Endothelial cell of umbilical vein (primary cell): ENCODE data around the gene TMEM109. TPM values are rescaled to one million over a fixed set of nuclear protein-coding genes. Genes with fewer than 3 reads are reported as not detected.

Experiments
- BruUV-seq: library from RNA; stranded (reverse); fragments of 400-500 nt; replicated peaks from 2 replicates; lab custom pipeline; 2021; lab: Mats Ljungman, UMichigan
- CTCF ChIA-PET: fragments of 300-600, 350-600 bp; sonication (Branson Sonifier 250); formaldehyde crosslinking; loops from one replicate; lab custom pipeline; 2021; ENCODE audit warnings: antibody characterized with exemption, inconsistent platforms; lab: Charles Lee
- POLR2A ChIA-PET: fragments of 300-600, 350-600 bp; sonication (Branson Sonifier 250); formaldehyde crosslinking; loops from one replicate; lab custom pipeline; 2021; ENCODE audit warnings: antibody characterized with exemption, inconsistent platforms; lab: Charles Lee
- DNase-seq: peaks from one replicate; pipeline ENCODE4 v3.0.0-alpha.2; 2011; ENCODE audit warnings: low read depth, low spot score
- FAIRE-seq: peaks from 2 replicates; lab custom pipeline; 2011; peaks lifted over from hg19 to GRCh38; lab: Jason Lieb, UNC
- H2AFZ ChIP-seq: 2 replicates; pipeline ENCODE4 v1.6.0; 2012; ENCODE audit warnings: low read depth, low read length, control low read depth, inconsistent platforms
- H3K27ac ChIP-seq: 2 replicates; pipeline ENCODE4 v1.5.1; 2011; ENCODE audit warnings: low read depth, mild to moderate bottlenecking, control low read depth, low read length, moderate library complexity; ENCODE audit not compliant: insufficient read depth
- H3K27me3 ChIP-seq, 2 experiments: 2 replicates each; pipeline versions ENCODE4 v1.6.0 to v1.6.1; 2011; ENCODE audit warnings: low read length in 2 of 2, mixed read lengths in 1 of 2; ENCODE audit not compliant: control insufficient read depth in 2 of 2, insufficient read depth in 2 of 2
- H3K36me3 ChIP-seq, 2 experiments: 2 replicates in 1 of 2; 3 replicates in 1 of 2; pipeline ENCODE4 v1.5.1; 2011; ENCODE audit warnings: low read length in 2 of 2, mild to moderate bottlenecking in 1 of 2, moderate library complexity in 1 of 2; ENCODE audit not compliant: control insufficient read depth in 2 of 2, insufficient read depth in 2 of 2; ENCODE audit errors: extremely low read depth in 1 of 2
- H3K4me1 ChIP-seq: 3 replicates; pipeline ENCODE4 v1.5.1; 2011; ENCODE audit warnings: mild to moderate bottlenecking, low read length; ENCODE audit not compliant: control insufficient read depth, insufficient read depth; ENCODE audit errors: extremely low read depth
- H3K4me2 ChIP-seq: 2 replicates; pipeline ENCODE4 v1.6.1; 2011; ENCODE audit warnings: low read length, control low read depth, mixed read lengths; ENCODE audit not compliant: insufficient read depth
- H3K4me3 ChIP-seq, 3 experiments: fragments of 200-600 bp in 1 of 3; sonication (generic), shearing (Covaris generic) in 1 of 3; replicated peaks in 1 of 3; 2 replicates each; pipeline ENCODE4 v1.5.1; 2011 to 2016; ENCODE audit warnings: control low read depth in 3 of 3, low read length in 3 of 3, mild to moderate bottlenecking in 2 of 3, inconsistent platforms in 1 of 3, low read depth in 1 of 3, moderate library complexity in 1 of 3; ENCODE audit not compliant: insufficient read depth in 1 of 3
- H3K79me2 ChIP-seq: 2 replicates; pipeline ENCODE4 v1.6.0; 2012; ENCODE audit warnings: low read length, inconsistent platforms; ENCODE audit not compliant: control insufficient read depth, insufficient read depth
- H3K9ac ChIP-seq: replicated peaks from 2 replicates; pipeline ENCODE3; 2011; ENCODE audit warnings: low read length, control low read depth; ENCODE audit not compliant: insufficient read depth; ENCODE audit errors: extremely low read depth
- H3K9me1 ChIP-seq: replicated peaks from 3 replicates; pipeline ENCODE4 v1.6.0; 2011; ENCODE audit warnings: mild to moderate bottlenecking, low read length; ENCODE audit not compliant: control insufficient read depth, insufficient read depth; ENCODE audit errors: extremely low read depth
- H3K9me3 ChIP-seq: replicated peaks from 2 replicates; pipeline ENCODE4 v1.5.1; 2012; ENCODE audit warnings: low read length, inconsistent platforms; ENCODE audit not compliant: control insufficient read depth, insufficient read depth
- H4K20me1 ChIP-seq: replicated peaks from 2 replicates; pipeline ENCODE3; 2011; ENCODE audit warnings: mild to moderate bottlenecking, low read length; ENCODE audit not compliant: control insufficient read depth, insufficient read depth; ENCODE audit errors: extremely low read depth
- EZH2 ChIP-seq: IDR thresholded peaks from 2 replicates; pipeline ENCODE4 v1.6.1; 2012; ENCODE audit warnings: borderline replicate concordance, low read depth, mild to moderate bottlenecking, moderate library complexity, low read length, inconsistent platforms; ENCODE audit not compliant: severe bottlenecking
- FOS ChIP-seq: IDR thresholded peaks from 2 replicates; pipeline ENCODE4 v1.6.1; 2011; ENCODE audit warnings: mild to moderate bottlenecking, low read length, moderate library complexity, borderline replicate concordance; ENCODE audit not compliant: insufficient read depth
- GATA2 ChIP-seq: IDR thresholded peaks from 2 replicates; pipeline ENCODE4 v1.7.0; 2011; ENCODE audit warnings: low read depth, mild to moderate bottlenecking, moderate library complexity, mixed read lengths, low read length; ENCODE audit not compliant: insufficient read length, insufficient read depth
- JUN ChIP-seq: IDR thresholded peaks from 2 replicates; pipeline ENCODE4 v1.6.1; 2011; ENCODE audit warnings: borderline replicate concordance, low read depth; ENCODE audit not compliant: insufficient read length, insufficient read depth
- MYC ChIP-seq: IDR thresholded peaks from one replicate; pipeline ENCODE4 v1.6.1; 2011; ENCODE audit warnings: mild to moderate bottlenecking, low read depth, low read length
- POLR2A ChIP-seq: IDR thresholded peaks from 2 replicates; pipeline ENCODE4 v1.6.1; 2012; ENCODE audit warnings: low read depth, mild to moderate bottlenecking, control low read depth, low read length
- POLR2AphosphoS5 ChIP-seq: IDR thresholded peaks from 2 replicates; pipeline ENCODE4 v1.6.1; 2012; ENCODE audit warnings: low read depth, mild to moderate bottlenecking, control low read depth, low read length, moderate library complexity; ENCODE audit not compliant: insufficient read depth
- dilution Hi-C: fragments of 300-500 bp; cut with MboI; formaldehyde crosslinking; loops from one replicate; pipeline ENCODE4 v1.15.0; 2019; ENCODE audit warnings: low sequenced_read_pairs; ENCODE audit not compliant: extremely low pct_ligation_motif_present
- intact Hi-C: fragments of 100-400 bp; cut with micrococcal nuclease; formaldehyde crosslinking; loops from one replicate; pipeline ENCODE4 v1.10.0; 2022
- polyA plus RNA-seq, 4 experiments: library from polyadenylated mRNA; depleted of rRNA in 3 of 4; stranded (reverse) in 3 of 4; unstranded in 1 of 4; fragments of >200 nt; gene quantifications; 2 replicates each; pipeline versions ENCODE4 v1.2.1 to v1.2.3, GENCODE V29; 2011 to 2012; ENCODE audit warnings: missing spikeins in 1 of 4
- total RNA-seq: library from RNA; stranded (reverse); gene quantifications from 2 replicates; pipeline ENCODE4 v1.2.3, GENCODE V29; 2021
- TF ChIP-seq, protein P1 (sequence below), 2 donors: IDR thresholded peaks; 1 replicate in 1 of 2; 2 replicates in 1 of 2; pipeline ENCODE4 v1.5.1; 2011; ENCODE audit warnings: low read length in 2 of 2, mild to moderate bottlenecking in 2 of 2, moderate library complexity in 2 of 2, control low read depth in 1 of 2, inconsistent platforms in 1 of 2, low read depth in 1 of 2; ENCODE audit not compliant: insufficient read depth in 1 of 2; ENCODE audit errors: extremely low read depth in 1 of 2
- TF ChIP-seq, protein P2 (sequence below): IDR thresholded peaks from 2 replicates; pipeline ENCODE4 v1.6.1; 2011; ENCODE audit not compliant: insufficient read depth, insufficient read length

TMEM109 gene
- total and polyA plus RNA-seq, 2 donors (not counting 3 experiments of a cell fraction or from before 2014, with no cell fraction given): 143 to 192 TPM

DNA sequence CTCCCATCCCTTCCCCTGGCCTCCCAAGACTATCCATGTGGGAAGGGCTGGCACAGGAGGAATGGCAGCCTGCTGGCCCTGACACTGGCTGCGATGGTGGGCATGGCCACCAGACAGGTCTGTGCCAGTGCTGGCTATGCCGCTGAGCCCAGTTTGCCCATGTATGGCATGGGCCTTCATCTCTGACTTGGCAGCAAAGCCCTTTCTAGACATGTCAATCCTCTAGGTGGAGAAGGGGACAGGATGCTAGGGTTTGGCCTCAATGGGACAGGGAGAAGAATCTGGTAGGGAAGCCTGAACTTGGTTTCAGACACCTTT is 37.8 kb upstream of the TMEM109 start:
- H3K27me3 ChIP-seq: no peaks in the 10 kb centered on the region
- FAIRE-seq: no peak
- CTCF ChIA-PET: interaction anchor here (1.0 to 1.6 kb wide), 3 partner anchors 13 to 46 kb away, joined by 3 to 6 read pairs (median 5); no protein-coding TSS in a partner anchor

DNA sequence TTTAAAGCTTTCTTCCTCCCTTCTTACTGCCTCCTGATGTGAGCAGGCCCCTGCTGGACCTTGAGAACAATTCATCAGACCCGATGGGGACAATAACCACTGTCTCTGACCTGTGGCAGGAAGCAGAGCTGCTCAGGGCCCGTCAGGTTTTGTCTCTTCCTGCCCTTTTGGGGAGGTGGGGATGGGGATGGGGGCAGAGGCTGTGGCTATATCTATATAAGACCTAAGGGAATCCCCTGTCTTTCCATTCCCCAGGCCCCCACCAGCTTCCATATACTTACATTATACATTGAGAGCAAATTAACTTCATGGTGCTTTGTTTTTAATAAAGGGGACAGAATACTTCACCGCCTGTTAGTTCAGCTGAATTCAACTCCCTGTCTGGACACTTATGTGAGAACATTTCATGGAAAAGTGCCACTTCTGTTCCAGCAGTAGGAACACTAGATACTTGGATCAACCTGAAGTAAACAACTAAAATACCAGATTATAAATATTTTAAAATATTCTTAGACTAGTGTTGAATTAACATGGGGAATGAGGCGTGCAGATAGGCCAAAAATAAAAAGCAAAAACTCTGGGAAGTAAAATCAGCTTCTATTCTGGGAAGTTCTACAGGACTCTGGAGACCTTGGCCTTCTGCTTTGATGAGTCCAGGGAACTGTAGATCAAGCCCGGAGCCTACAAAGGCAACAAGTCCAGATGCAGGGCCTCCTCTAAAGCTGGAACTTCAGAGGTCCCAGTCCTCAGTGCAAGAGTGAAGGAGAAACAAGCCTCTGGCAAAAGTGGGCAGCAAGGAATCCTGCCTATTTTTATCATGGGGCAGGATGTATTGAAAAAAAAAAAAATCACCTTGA is 35.5 kb upstream of the TMEM109 start:
- no peaks in the 10 kb centered on the region for H3K9me3 ChIP-seq
- TF ChIP-seq POLR2A (no peak), GATA2 (no peak), MYC (no peak), JUN (no peak), POLR2AphosphoS5 (no peak), EZH2 (no peak), FOS (no peak)
- TF ChIP-seq, protein P1, sequence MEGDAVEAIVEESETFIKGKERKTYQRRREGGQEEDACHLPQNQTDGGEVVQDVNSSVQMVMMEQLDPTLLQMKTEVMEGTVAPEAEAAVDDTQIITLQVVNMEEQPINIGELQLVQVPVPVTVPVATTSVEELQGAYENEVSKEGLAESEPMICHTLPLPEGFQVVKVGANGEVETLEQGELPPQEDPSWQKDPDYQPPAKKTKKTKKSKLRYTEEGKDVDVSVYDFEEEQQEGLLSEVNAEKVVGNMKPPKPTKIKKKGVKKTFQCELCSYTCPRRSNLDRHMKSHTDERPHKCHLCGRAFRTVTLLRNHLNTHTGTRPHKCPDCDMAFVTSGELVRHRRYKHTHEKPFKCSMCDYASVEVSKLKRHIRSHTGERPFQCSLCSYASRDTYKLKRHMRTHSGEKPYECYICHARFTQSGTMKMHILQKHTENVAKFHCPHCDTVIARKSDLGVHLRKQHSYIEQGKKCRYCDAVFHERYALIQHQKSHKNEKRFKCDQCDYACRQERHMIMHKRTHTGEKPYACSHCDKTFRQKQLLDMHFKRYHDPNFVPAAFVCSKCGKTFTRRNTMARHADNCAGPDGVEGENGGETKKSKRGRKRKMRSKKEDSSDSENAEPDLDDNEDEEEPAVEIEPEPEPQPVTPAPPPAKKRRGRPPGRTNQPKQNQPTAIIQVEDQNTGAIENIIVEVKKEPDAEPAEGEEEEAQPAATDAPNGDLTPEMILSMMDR (IDR thresholded peaks at IDR 0.05; ENCODE audit: extremely low read depth in 1 of 2, insufficient read depth in 1 of 2, low read depth in 1 of 2, low read length in 2 of 2): no peak
- TF ChIP-seq, protein P2, sequence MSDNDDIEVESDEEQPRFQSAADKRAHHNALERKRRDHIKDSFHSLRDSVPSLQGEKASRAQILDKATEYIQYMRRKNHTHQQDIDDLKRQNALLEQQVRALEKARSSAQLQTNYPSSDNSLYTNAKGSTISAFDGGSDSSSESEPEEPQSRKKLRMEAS: no peak
- no peaks in the 10 kb centered on the region for H3K4me1 ChIP-seq
- no peak overlapping the region for H3K4me2 ChIP-seq
- no TSS peak for BruUV-seq
- no peak overlapping the region for H3K4me3 ChIP-seq
- no peaks in the 10 kb centered on the region for H4K20me1 ChIP-seq
- H3K9me1 ChIP-seq: no peaks in the 10 kb centered on the region
- POLR2A ChIA-PET: no interaction called here
- H3K27ac ChIP-seq: no peak overlapping the region
- no peak for FAIRE-seq
- H3K9ac ChIP-seq: no peak overlapping the region
- H3K79me2 ChIP-seq: no peaks in the 10 kb centered on the region
- intact Hi-C loops: no loop called here
- H2AFZ ChIP-seq: no peak overlapping the region
- H3K36me3 ChIP-seq: no peaks in the 10 kb centered on the region
- H3K27me3 ChIP-seq: no peaks in the 10 kb centered on the region
- CTCF ChIA-PET: interaction anchor here (0.7 to 1.7 kb wide), 2 partner anchors 9 to 21 kb away, joined by 3 to 8 read pairs; no protein-coding TSS in a partner anchor
- dilution Hi-C loops: no loop called here
- DNase-seq: no peak

More for the DNA sequence above, 37.8 kb upstream of the TMEM109 start:
- POLR2A ChIA-PET: no interaction called here
- no TSS peak for BruUV-seq
- dilution Hi-C loops: no loop called here
- H3K9me3 ChIP-seq: no peaks in the 10 kb centered on the region
- no peak overlapping the region for H3K9ac ChIP-seq
- DNase-seq: no peak
- H3K9me1 ChIP-seq: no peaks in the 10 kb centered on the region
- TF ChIP-seq, protein P2: no peak
- TF ChIP-seq FOS: no peak
- no peak overlapping the region for H3K4me3 ChIP-seq
- intact Hi-C loops: no loop called here
- no peak overlapping the region for H3K27ac ChIP-seq
- H2AFZ ChIP-seq: no peak overlapping the region
- no peak overlapping the region for H3K4me2 ChIP-seq
- H4K20me1 ChIP-seq: no peaks in the 10 kb centered on the region
- H3K36me3 ChIP-seq: no peaks in the 10 kb centered on the region
- no peaks in the 10 kb centered on the region for H3K79me2 ChIP-seq
- no peaks in the 10 kb centered on the region for H3K4me1 ChIP-seq
